ENCODE data around the gene FARP1.

- TF ChIP-seq RXRA (IDR thresholded peaks at IDR 0.05; ENCODE audit: borderline replicate concordance, low read depth) (no peak), EP300 (IDR thresholded peaks at IDR 0.05; ENCODE audit: borderline replicate concordance in 1 of 2, low read depth in 1 of 2, low read length in 1 of 2) (no peak), EZH2phosphoT487 (IDR thresholded peaks at IDR 0.05; ENCODE audit: borderline replicate concordance, low read depth) (no peak), JUND (IDR thresholded peaks at IDR 0.05) (no peak), RFX5 (IDR thresholded peaks at IDR 0.05; ENCODE audit: low read length) (no peak), FOXM1 (IDR thresholded peaks at IDR 0.05; ENCODE audit: low read depth) (no peak), CTCF (IDR thresholded peaks at IDR 0.05) (no peak), TAF1 (IDR thresholded peaks at IDR 0.05; ENCODE audit: borderline replicate concordance, low read depth, low read length) (no peak), FOSL2 (IDR thresholded peaks at IDR 0.05; ENCODE audit: borderline replicate concordance, low read depth) (no peak), GATA2 (CRISPR knock-in tag; IDR thresholded peaks at IDR 0.05) (no peak), GABPA (IDR thresholded peaks at IDR 0.05; ENCODE audit: low read depth) (no peak), ELF1 (IDR thresholded peaks at IDR 0.05) (no peak)
- TF ChIP-seq, protein P1, sequence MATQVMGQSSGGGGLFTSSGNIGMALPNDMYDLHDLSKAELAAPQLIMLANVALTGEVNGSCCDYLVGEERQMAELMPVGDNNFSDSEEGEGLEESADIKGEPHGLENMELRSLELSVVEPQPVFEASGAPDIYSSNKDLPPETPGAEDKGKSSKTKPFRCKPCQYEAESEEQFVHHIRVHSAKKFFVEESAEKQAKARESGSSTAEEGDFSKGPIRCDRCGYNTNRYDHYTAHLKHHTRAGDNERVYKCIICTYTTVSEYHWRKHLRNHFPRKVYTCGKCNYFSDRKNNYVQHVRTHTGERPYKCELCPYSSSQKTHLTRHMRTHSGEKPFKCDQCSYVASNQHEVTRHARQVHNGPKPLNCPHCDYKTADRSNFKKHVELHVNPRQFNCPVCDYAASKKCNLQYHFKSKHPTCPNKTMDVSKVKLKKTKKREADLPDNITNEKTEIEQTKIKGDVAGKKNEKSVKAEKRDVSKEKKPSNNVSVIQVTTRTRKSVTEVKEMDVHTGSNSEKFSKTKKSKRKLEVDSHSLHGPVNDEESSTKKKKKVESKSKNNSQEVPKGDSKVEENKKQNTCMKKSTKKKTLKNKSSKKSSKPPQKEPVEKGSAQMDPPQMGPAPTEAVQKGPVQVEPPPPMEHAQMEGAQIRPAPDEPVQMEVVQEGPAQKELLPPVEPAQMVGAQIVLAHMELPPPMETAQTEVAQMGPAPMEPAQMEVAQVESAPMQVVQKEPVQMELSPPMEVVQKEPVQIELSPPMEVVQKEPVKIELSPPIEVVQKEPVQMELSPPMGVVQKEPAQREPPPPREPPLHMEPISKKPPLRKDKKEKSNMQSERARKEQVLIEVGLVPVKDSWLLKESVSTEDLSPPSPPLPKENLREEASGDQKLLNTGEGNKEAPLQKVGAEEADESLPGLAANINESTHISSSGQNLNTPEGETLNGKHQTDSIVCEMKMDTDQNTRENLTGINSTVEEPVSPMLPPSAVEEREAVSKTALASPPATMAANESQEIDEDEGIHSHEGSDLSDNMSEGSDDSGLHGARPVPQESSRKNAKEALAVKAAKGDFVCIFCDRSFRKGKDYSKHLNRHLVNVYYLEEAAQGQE (IDR thresholded peaks at IDR 0.05; ENCODE audit: low read depth, low read length) = no peak
- TF ChIP-seq, protein P2, sequence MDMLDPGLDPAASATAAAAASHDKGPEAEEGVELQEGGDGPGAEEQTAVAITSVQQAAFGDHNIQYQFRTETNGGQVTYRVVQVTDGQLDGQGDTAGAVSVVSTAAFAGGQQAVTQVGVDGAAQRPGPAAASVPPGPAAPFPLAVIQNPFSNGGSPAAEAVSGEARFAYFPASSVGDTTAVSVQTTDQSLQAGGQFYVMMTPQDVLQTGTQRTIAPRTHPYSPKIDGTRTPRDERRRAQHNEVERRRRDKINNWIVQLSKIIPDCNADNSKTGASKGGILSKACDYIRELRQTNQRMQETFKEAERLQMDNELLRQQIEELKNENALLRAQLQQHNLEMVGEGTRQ (IDR thresholded peaks at IDR 0.05; ENCODE audit: borderline replicate concordance, low read depth, low read length) = no peak
Measured at GRCh38 chr13:98143157-98143553, 261 bp downstream of the FARP1 start.
